Neural progenitor cell (in vitro differentiated cells): Measurements from ENCODE around the gene PTPRN2. TPM values are rescaled to one million over a fixed set of nuclear protein-coding genes. Genes with fewer than 3 reads are reported as not detected.

ENCODE experiments used
- DNase-seq: peaks from one replicate; pipeline ENCODE4 v3.0.0-alpha.2; 2016; ENCODE audit warnings: low spot score
- H2AFZ ChIP-seq: fragments of 200-600 bp; sonication (generic); replicated peaks from 2 replicates; pipeline ENCODE4 v1.6.1; 2016; ENCODE audit warnings: antibody characterized with exemption
- H3F3A ChIP-seq: fragments of 200-600 bp; sonication (generic); 2 replicates; pipeline ENCODE4 v1.6.1; 2016; ENCODE audit warnings: antibody characterized with exemption, low read depth
- H3K27ac ChIP-seq: fragments of 200-600 bp; sonication (generic); 2 replicates; pipeline ENCODE4 v1.5.1; 2016; ENCODE audit warnings: mild to moderate bottlenecking
- H3K27me3 ChIP-seq: fragments of 200-600 bp; sonication (generic); 2 replicates; pipeline ENCODE4 v1.6.1; 2016; ENCODE audit warnings: mild to moderate bottlenecking, moderate library complexity
- H3K36me3 ChIP-seq: fragments of 200-600 bp; sonication (generic); 2 replicates; pipeline ENCODE4 v1.5.1; 2016
- H3K4me1 ChIP-seq: fragments of 200-600 bp; sonication (generic); 2 replicates; pipeline ENCODE4 v1.6.1; 2016; ENCODE audit warnings: mixed run types
- H3K4me2 ChIP-seq: fragments of 200-600 bp; sonication (generic); 2 replicates; pipeline ENCODE4 v1.6.1; 2016
- H3K4me3 ChIP-seq: fragments of 200-600 bp; sonication (generic); 2 replicates; pipeline ENCODE4 v1.5.1; 2016
- H3K79me2 ChIP-seq: fragments of 200-600 bp; sonication (generic); 2 replicates; pipeline ENCODE4 v1.6.1; 2016; ENCODE audit warnings: low read depth
- H3K9ac ChIP-seq: fragments of 200-600 bp; sonication (generic); 2 replicates; pipeline ENCODE4 v1.6.1; 2016
- H3K9me3 ChIP-seq: fragments of 200-600 bp; sonication (generic); 2 replicates; pipeline ENCODE4 v1.5.1; 2016; ENCODE audit warnings: low read depth
- H4K20me1 ChIP-seq: fragments of 200-600 bp; sonication (generic); 2 replicates; pipeline ENCODE4 v1.6.1; 2016; ENCODE audit warnings: low read depth
- H3K27ac Mint-ChIP-seq: 3 replicates; pipeline ENCODE4 v1.8.0; 2021; ENCODE audit warnings: mixed read lengths
- H3K27me3 Mint-ChIP-seq: 2 replicates; pipeline ENCODE4 v1.8.0; 2022; ENCODE audit warnings: low read depth, mild to moderate bottlenecking, inconsistent platforms, moderate library complexity, mixed read lengths; ENCODE audit not compliant: insufficient read depth
- H3K36me3 Mint-ChIP-seq: 3 replicates; pipeline ENCODE4 v1.8.0; 2021; ENCODE audit warnings: mixed read lengths
- H3K4me1 Mint-ChIP-seq: 3 replicates; pipeline ENCODE4 v1.8.0; 2021; ENCODE audit warnings: mixed read lengths
- H3K4me3 Mint-ChIP-seq: 3 replicates; pipeline ENCODE4 v1.8.0; 2021; ENCODE audit warnings: mild to moderate bottlenecking, moderate library complexity, mixed read lengths
- H3K9me3 Mint-ChIP-seq: 3 replicates; pipeline ENCODE4 v1.8.0; 2020; ENCODE audit warnings: mixed read lengths
- EZH2 ChIP-seq: fragments of 200-600 bp; sonication (generic); IDR thresholded peaks from 2 replicates; pipeline ENCODE4 v1.6.1; 2017; ENCODE audit warnings: antibody characterized with exemption, mild to moderate bottlenecking, moderate library complexity
- EZH2phosphoT487 ChIP-seq: fragments of 200-600 bp; sonication (generic); IDR thresholded peaks from 2 replicates; pipeline ENCODE4 v1.6.1; 2017; ENCODE audit warnings: antibody characterized with exemption
- total RNA-seq: library from RNA; depleted of rRNA; stranded (reverse); fragments of >200 nt; gene quantifications from 2 replicates; pipeline ENCODE4 v1.2.3, GENCODE V29; 2015; ENCODE audit warnings: low replicate concordance
- TF ChIP-seq, protein P1 (sequence below): fragments of 200-600 bp; sonication (generic); IDR thresholded peaks from 2 replicates; pipeline ENCODE4 v1.5.1; 2017; ENCODE audit warnings: antibody characterized with exemption, mild to moderate bottlenecking

The PTPRN2 gene
- total RNA-seq, 1 donor from 2014 or later = 3.0 TPM

- peaks cover 2% of the 10 kb centered on the region for H3K27me3 Mint-ChIP-seq
These were observed 960.0 kb downstream of the PTPRN2 start for GRCh38 chr7:157627646-157628045.

DNA sequence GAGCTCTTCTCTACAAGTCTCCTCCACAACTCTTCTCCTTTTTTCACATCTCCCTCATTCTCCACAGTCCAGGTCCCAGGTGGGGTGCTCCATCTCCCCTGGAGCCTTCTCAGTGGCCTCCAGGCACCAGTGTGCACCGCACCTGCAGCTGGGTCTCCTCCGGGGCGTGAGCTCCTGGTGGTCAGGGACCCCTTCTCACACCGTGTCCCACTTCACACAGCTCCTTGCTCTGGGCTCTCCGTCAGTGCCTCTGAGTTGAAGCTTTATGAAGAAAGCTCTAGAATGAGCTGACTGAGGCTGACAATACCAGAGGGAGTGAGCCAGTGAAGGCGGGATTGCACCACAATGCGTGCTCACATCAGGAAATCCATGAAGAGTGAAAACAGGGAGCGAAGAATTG, 960.6 kb downstream of the PTPRN2 start:
- Histone ChIP-seq H3K9me3 (no peaks in the 10 kb centered on the region), H3F3A (no peaks in the 10 kb centered on the region), H3K4me3 (no peak overlapping the region), H2AFZ (no peak overlapping the region), H3K4me1 (no peaks in the 10 kb centered on the region), H3K27ac (no peak overlapping the region), H3K9ac (no peak overlapping the region), H4K20me1 (no peaks in the 10 kb centered on the region), H3K36me3 (no peaks in the 10 kb centered on the region), H3K27me3 (peaks cover 46% of the 10 kb centered on the region), H3K79me2 (no peaks in the 10 kb centered on the region), H3K4me2 (no peak overlapping the region)
- Mint-ChIP-seq H3K9me3 (peaks cover 2% of the 10 kb centered on the region), H3K27ac (no peak overlapping the region), H3K4me1 (peaks cover 3% of the 10 kb centered on the region), H3K4me3 (no peak overlapping the region), H3K27me3 (peaks cover 2% of the 10 kb centered on the region), H3K36me3 (peaks cover 73% of the 10 kb centered on the region)
- TF ChIP-seq EZH2 (no peak), EZH2phosphoT487 (no peak)
- TF ChIP-seq, protein P1, sequence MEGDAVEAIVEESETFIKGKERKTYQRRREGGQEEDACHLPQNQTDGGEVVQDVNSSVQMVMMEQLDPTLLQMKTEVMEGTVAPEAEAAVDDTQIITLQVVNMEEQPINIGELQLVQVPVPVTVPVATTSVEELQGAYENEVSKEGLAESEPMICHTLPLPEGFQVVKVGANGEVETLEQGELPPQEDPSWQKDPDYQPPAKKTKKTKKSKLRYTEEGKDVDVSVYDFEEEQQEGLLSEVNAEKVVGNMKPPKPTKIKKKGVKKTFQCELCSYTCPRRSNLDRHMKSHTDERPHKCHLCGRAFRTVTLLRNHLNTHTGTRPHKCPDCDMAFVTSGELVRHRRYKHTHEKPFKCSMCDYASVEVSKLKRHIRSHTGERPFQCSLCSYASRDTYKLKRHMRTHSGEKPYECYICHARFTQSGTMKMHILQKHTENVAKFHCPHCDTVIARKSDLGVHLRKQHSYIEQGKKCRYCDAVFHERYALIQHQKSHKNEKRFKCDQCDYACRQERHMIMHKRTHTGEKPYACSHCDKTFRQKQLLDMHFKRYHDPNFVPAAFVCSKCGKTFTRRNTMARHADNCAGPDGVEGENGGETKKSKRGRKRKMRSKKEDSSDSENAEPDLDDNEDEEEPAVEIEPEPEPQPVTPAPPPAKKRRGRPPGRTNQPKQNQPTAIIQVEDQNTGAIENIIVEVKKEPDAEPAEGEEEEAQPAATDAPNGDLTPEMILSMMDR = no peak
- no peak for DNase-seq

More at GRCh38 chr7:157627646-157628045, 960.0 kb downstream of the PTPRN2 start:
- H3K4me2 ChIP-seq = no peak overlapping the region
- H3K9me3 ChIP-seq = no peaks in the 10 kb centered on the region
- H3K27ac Mint-ChIP-seq = no peak overlapping the region
- H3K4me1 Mint-ChIP-seq = no peaks in the 10 kb centered on the region
- TF ChIP-seq, protein P1 = no peak
- TF ChIP-seq EZH2 = no peak
- TF ChIP-seq EZH2phosphoT487 = no peak
- no peaks in the 10 kb centered on the region for H3K4me1 ChIP-seq
- no peaks in the 10 kb centered on the region for H3K79me2 ChIP-seq
- peaks cover 46% of the 10 kb centered on the region for H3K27me3 ChIP-seq
- no peak overlapping the region for H2AFZ ChIP-seq
- peaks cover 74% of the 10 kb centered on the region for H3K36me3 Mint-ChIP-seq
- H3K9me3 Mint-ChIP-seq = peaks cover 2% of the 10 kb centered on the region
- DNase-seq = no peak
- no peaks in the 10 kb centered on the region for H3K36me3 ChIP-seq
- no peak overlapping the region for H3K27ac ChIP-seq
- H3K4me3 ChIP-seq = no peak overlapping the region
- no peak overlapping the region for H3K4me3 Mint-ChIP-seq
- H4K20me1 ChIP-seq = no peaks in the 10 kb centered on the region
- H3K9ac ChIP-seq = no peak overlapping the region
- no peaks in the 10 kb centered on the region for H3F3A ChIP-seq

- H3K9ac ChIP-seq = no peak overlapping the region
- no peak overlapping the region for H2AFZ ChIP-seq
- peaks cover 2% of the 10 kb centered on the region for H3K27me3 Mint-ChIP-seq
- no peak overlapping the region for H3K4me2 ChIP-seq
- no peak overlapping the region for H3K27ac Mint-ChIP-seq
- TF ChIP-seq EZH2 = no peak
- TF ChIP-seq EZH2phosphoT487 = no peak
- TF ChIP-seq, protein P1 = no peak
- peaks cover 75% of the 10 kb centered on the region for H3K36me3 Mint-ChIP-seq
- H3F3A ChIP-seq = no peaks in the 10 kb centered on the region
- H3K9me3 Mint-ChIP-seq = peaks cover 2% of the 10 kb centered on the region
- peaks cover 45% of the 10 kb centered on the region for H3K27me3 ChIP-seq
- DNase-seq = no peak
- no peaks in the 10 kb centered on the region for H3K4me1 ChIP-seq
- no peaks in the 10 kb centered on the region for H3K36me3 ChIP-seq
- no peak overlapping the region for H3K27ac ChIP-seq
- no peaks in the 10 kb centered on the region for H4K20me1 ChIP-seq
- H3K4me1 Mint-ChIP-seq = peaks cover 5% of the 10 kb centered on the region
- no peak overlapping the region for H3K4me3 ChIP-seq
- no peak overlapping the region for H3K4me3 Mint-ChIP-seq
- H3K79me2 ChIP-seq = no peaks in the 10 kb centered on the region
- no peaks in the 10 kb centered on the region for H3K9me3 ChIP-seq
These were observed 961.5 kb downstream of the PTPRN2 start for GRCh38 chr7:157625973-157626742.
